HG02884 (cell line): ENCODE measurements around the gene XPO5.
A peak's percentile ranks its signal among the peaks of the same experiment; 100 is the strongest.

Source experiments
- ATAC-seq: cut with Tn5 transposase; IDR thresholded peaks from one replicate; pipeline ENCODE4 v1.9.1; 2021; ENCODE audit warnings: mild to moderate bottlenecking, moderate library complexity; ENCODE audit not compliant: unreplicated experiment

Gene XPO5

GRCh38 chr6:43520097-43520496 is 55.7 kb downstream of the XPO5 start:
- no peak for ATAC-seq

GRCh38 chr6:43517505-43518357 is 58.1 kb downstream of the XPO5 start:
- ATAC-seq = no peak

GRCh38 chr6:43516697-43517504 is 58.9 kb downstream of the XPO5 start, which contains the start of the genes POLR1C and YIPF3:
Gene POLR1C (plus strand): TSS chr6:43517089. CDS start chr6:43517110, 21 bp downstream.
Gene YIPF3 (minus strand): TSS chr6:43516926. CDS start chr6:43516807, 119 bp downstream.
- peak; percentile 86 for ATAC-seq

GRCh38 chr6:43516367-43516696 is 59.5 kb downstream of the XPO5 start:
- no peak for ATAC-seq

- ATAC-seq = no peak
Measured at GRCh38 chr6:43515808-43516207, 60.0 kb downstream of the XPO5 start.

- ATAC-seq = no peak
Measured at GRCh38 chr6:43511824-43512415, 63.9 kb downstream of the XPO5 start.

GRCh38 chr6:43510827-43511163 is 65.0 kb downstream of the XPO5 start:
- ATAC-seq = no peak

- no peak for ATAC-seq
Measured at GRCh38 chr6:43509984-43510826, 65.6 kb downstream of the XPO5 start, which contains the start of gene LRRC73. Gene LRRC73 (minus strand): TSS chr6:43510346. CDS start chr6:43509785, 561 bp downstream.

- ATAC-seq = no peak
Measured at GRCh38 chr6:43509142-43509983, 66.5 kb downstream of the XPO5 start.

GRCh38 chr6:43508481-43509141 is 67.2 kb downstream of the XPO5 start:
- ATAC-seq = no peak

- no peak for ATAC-seq
Measured at GRCh38 chr6:43506667-43507471, 69.0 kb downstream of the XPO5 start.

- ATAC-seq = no peak
Measured at GRCh38 chr6:43506171-43506570, 69.7 kb downstream of the XPO5 start.

- no peak for ATAC-seq
Measured at GRCh38 chr6:43505718-43506117, 70.1 kb downstream of the XPO5 start.

- ATAC-seq = no peak
Measured at GRCh38 chr6:43504756-43505593, 70.9 kb downstream of the XPO5 start.

GRCh38 chr6:43503443-43503842 is 72.4 kb downstream of the XPO5 start:
- ATAC-seq = no peak

GRCh38 chr6:43502666-43503065 is 73.2 kb downstream of the XPO5 start:
- no peak for ATAC-seq

GRCh38 chr6:43500921-43501320 is 74.9 kb downstream of the XPO5 start:
- no peak for ATAC-seq
